NCI-H2227 (cell line): Measurements from ENCODE around the gene ABHD4.
A peak's percentile ranks its signal among the peaks of the same experiment; 100 is the strongest.
"Not testable (repeated sequence)": the region's sequence is repeated elsewhere in the genome, so short reads cannot be mapped to it uniquely, and the experiment has no call there.

Experiments used
- DNase-seq: peaks from one replicate; lab custom pipeline; 2025; ENCODE audit not compliant: unreplicated experiment; lab: John Stamatoyannopoulos, UW

ABHD4 gene

GRCh38 chr14:22598099-22598895, at the start of gene ABHD4:
TSS of gene ABHD4 (plus strand) at chr14:22598300. CDS start at chr14:22598307, 7 bp downstream.
- DNase-seq, result peak; percentile 66

DNA sequence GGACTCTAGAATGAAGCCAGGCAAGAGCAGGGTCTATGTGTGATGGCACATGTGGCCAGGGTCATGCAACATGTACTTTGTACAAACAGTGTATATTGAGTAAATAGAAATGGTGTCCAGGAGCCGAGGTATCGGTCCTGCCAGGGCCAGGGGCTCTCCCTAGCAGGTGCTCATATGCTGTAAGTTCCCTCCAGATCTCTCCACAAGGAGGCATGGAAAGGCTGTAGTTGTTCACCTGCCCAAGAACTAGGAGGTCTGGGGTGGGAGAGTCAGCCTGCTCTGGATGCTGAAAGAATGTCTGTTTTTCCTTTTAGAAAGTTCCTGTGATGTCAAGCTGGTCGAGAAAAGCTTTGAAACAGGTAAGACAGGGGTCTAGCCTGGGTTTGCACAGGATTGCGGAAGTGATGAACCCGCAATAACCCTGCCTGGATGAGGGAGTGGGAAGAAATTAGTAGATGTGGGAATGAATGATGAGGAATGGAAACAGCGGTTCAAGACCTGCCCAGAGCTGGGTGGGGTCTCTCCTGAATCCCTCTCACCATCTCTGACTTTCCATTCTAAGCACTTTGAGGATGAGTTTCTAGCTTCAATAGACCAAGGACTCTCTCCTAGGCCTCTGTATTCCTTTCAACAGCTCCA, 48.7 kb upstream of the ABHD4 start:
- DNase-seq, result no peak

GRCh38 chr14:22549981-22550673, 48.0 kb upstream of the ABHD4 start:
- no peak for DNase-seq

- DNase-seq, result no peak
These were observed 46.5 kb upstream of the ABHD4 start for GRCh38 chr14:22551605-22551997.

GRCh38 chr14:22552001-22552826, 45.9 kb upstream of the ABHD4 start:
- no peak for DNase-seq

GRCh38 chr14:22552827-22553076, 45.3 kb upstream of the ABHD4 start:
- no peak for DNase-seq

- DNase-seq, result no peak
These were observed 44.7 kb upstream of the ABHD4 start for GRCh38 chr14:22553445-22553844.

GRCh38 chr14:22553861-22554497, 44.1 kb upstream of the ABHD4 start:
- DNase-seq, result not testable (repeated sequence)

DNA sequence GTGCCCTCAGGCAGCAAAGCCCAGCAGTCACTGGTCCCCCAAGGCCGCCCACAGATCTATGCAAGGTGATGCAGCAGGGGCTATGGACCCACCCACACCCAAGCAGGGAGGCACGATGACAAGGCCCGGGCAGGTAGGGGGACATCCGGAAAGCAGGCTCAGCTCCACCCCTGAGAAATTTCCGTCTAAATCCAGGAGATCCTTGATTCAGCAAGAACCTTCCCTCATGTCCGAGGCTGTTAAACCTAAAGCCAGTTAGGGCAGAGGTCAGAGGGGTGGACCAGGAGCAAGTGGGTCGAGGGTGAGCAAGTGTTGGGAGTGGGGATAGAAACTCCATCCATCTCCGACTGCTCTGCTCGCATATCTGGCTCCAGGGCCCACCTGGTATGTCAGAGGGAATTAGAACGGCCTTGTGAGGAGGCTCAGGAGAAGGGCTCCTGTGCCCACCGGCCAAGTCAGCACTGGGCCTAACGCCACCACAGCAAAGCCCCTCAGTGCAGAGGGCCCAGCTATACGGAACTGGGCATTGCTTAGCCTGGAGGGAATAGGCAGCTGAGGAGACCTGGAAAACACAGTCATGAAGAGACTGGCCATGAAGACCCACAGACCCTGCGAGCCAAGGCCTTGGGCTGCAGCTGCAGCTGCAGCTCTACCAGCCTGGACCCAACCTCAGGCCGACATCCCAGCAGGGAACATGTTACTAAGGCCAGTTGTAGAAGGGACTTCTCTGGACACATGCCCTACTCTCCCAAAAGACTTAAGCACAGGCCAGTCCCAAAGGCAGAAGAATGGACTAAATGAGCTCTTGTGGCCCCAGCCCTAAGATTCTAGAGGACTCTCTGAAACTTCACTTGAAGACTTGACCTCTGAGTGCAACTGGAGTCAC, 43.4 kb upstream of the ABHD4 start:
- DNase-seq, result no peak

DNA sequence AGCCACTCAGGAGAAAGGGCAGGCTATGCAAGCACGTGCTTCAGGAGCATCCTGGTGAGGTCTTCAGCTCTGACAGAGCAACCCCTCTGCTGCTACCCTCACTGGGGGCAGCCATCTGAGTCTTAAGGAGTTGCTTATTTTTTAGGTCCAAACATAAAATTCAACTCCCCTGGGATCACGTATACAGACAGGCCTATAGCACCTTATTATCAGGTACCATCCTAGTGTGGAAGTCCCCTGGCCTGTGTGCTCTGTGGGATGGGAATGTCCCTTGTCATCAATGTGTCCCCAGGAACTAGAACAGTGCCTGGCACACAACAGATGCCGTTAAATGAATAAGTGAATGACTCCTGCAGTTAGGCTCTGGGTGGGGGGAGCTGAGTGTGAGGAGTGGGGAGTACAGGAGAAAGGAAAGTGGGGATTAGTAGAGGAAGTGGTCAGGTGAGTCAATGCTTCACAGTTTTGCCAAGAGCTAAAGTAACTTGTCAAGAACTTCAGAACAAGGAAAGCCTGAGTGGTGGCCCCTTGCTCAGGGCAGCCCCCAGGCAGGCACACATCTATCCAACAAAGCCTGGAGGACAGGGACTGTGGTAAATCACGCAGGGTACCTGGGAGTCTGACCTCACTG, 42.6 kb upstream of the ABHD4 start:
- no peak for DNase-seq

- DNase-seq, result no peak
These were observed 41.8 kb upstream of the ABHD4 start for GRCh38 chr14:22556021-22556989.

DNA sequence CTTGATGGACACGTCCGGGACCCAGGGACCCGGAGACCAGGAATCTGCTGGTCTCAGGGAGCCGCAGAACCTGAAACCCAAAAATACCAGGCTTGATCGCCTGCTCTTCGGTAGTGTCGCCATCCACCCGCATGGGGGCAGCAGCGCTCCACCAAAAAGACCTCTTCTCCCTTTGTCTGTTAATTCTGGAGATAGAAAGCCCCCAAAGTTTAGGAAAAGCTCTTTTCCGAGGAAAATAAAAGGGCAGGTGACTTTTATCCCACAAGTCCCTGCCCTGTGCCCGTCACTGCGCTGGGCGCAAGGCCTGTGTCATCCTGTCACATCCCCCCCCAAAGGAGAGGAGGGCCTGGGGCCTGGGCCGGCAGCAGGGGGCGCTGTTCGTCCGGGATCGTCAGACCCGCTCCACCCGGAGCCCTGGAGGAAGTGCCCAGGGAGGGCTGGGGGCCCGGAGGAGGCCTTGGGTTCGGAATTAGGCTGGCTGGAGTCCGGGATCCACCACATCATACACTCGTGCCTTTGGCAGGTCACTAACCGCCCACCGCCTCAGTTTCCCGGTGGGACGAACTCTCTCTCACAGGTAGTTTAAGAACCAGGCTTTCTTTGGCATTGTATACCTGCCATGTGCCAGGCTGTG, 41.0 kb upstream of the ABHD4 start:
- peak; percentile 82 for DNase-seq

GRCh38 chr14:22557846-22558220, 40.3 kb upstream of the ABHD4 start:
- DNase-seq, result no peak

DNA sequence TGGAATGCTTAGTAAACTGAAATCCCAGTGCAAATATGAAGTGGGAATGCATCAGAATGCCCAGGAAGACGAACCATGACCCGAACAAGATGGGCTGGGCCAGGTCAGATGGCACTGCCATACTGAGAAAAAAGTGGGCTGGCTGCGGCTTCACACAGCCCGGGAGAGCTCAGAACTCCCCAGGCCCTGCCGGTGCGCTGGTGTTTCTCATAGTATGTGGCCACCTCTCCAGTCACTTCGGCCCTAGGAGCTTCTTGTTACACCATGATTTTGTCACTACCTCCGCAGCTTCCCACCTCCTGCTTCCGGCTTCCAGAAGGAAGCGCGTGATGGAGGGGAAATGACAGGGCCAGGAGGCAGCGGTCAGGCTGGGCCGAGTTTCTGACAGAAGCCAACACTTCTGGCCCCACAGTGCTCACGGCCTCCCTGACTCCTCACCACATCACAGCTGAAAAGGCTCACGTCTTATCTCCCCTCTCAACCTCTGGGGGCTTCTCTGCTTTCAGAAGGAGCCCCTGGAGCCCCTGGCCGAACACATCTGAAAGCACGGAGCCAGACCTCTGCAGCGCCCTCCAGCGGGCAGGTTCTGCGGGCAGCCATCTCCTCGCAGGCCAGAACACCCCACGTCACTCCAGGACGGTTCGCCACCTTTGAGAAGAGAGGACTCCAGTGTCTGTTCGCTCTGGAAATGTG, 39.7 kb upstream of the ABHD4 start:
- DNase-seq, result no peak

DNA sequence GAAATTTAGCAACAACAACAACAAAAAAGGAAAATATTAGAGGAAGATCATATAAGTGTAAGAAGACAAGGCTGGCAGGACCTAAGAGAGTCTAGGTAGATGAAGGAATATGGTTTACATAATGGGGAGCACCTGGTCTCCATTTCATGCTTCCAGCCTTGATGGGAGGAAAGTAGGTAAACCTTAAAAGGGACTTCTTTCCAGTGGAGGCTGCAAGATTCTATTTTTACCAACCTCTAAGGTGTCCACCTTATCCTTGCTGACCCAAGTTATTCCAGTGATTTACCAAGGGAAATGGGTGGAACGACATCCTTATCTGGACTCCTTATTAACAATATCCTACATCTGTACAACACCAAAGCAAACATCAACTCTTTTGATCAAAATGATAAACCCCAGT, 39.1 kb upstream of the ABHD4 start:
- no peak for DNase-seq

- no peak for DNase-seq
These were observed 37.3 kb upstream of the ABHD4 start for GRCh38 chr14:22560662-22561365.

DNA sequence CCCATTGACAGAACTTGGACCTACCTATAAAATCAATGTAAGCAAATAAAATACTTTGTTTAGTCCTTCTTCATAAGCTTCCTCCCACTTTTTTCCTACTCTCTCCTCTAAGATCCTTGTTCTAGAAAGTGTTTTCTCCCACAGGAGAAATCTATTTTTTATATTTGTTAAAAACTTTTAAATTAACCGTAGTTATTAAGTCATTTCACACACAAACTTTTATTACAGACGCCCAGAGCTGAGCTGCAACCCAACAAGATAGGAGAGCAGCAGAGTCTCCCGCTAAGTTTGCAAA, 36.8 kb upstream of the ABHD4 start:
- no peak for DNase-seq
